HFF-Myc (cell line): ENCODE data around the gene HPCAL1.

Experiments used
- DNase-seq: peaks from one replicate; pipeline ENCODE4 v3.0.0-alpha.2; 2011; ENCODE audit warnings: low read depth; ENCODE audit errors: extremely low read depth
- H3K4me3 ChIP-seq: replicated peaks from 2 replicates; pipeline ENCODE4 v1.5.1; 2011; ENCODE audit warnings: low read depth, mild to moderate bottlenecking, control low read depth, low read length
- TF ChIP-seq, protein P1 (sequence below): IDR thresholded peaks from 2 replicates; pipeline ENCODE4 v1.5.1; 2012; ENCODE audit warnings: mild to moderate bottlenecking, low read depth, low read length, control low read depth; ENCODE audit errors: missing control alignments

HPCAL1 gene

DNA sequence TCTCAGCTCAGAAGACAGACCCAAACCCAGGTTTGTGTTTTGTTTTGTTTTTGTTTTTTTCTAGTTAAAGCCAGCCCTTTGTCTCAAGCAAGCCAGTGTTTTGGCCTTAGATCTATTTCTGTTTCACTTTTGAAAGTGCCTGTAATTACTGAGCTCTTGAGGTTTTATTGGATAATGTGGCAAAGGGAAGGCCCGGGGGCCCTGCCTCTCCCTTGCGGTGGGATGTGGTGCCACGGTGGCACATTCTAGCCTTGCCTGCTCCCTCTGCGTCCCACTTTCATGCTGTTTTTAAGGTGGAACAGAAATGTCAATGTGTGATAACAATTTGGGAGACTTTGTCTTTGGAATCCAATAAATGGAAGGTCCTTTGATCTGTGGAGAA lies 2.5 kb downstream of the HPCAL1 start:
- TF ChIP-seq, protein P1, sequence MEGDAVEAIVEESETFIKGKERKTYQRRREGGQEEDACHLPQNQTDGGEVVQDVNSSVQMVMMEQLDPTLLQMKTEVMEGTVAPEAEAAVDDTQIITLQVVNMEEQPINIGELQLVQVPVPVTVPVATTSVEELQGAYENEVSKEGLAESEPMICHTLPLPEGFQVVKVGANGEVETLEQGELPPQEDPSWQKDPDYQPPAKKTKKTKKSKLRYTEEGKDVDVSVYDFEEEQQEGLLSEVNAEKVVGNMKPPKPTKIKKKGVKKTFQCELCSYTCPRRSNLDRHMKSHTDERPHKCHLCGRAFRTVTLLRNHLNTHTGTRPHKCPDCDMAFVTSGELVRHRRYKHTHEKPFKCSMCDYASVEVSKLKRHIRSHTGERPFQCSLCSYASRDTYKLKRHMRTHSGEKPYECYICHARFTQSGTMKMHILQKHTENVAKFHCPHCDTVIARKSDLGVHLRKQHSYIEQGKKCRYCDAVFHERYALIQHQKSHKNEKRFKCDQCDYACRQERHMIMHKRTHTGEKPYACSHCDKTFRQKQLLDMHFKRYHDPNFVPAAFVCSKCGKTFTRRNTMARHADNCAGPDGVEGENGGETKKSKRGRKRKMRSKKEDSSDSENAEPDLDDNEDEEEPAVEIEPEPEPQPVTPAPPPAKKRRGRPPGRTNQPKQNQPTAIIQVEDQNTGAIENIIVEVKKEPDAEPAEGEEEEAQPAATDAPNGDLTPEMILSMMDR: no peak
- no peak for DNase-seq
- H3K4me3 ChIP-seq: peak overlapping the region; percentile 94

DNA sequence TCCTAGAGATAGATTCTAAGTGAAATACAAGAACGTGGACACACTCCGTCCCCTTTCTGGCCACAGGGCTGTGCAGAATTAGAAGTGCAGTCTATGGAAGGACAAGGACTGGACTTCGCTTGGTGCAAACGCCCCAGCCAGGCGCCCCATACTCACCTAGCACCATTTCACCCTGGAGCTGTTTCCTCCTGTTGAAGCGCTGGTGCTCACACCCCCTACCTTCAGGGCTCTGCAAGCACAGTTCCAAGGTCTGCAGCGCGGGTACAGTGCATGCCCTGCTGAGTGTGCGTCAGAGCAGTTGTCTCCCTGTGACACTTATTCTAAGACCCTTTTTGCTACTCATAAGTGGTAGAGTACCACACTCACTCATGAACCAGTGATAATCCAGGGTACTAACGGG lies 3.0 kb downstream of the HPCAL1 start:
- TF ChIP-seq, protein P1: peak; percentile 22
- H3K4me3 ChIP-seq: peak overlapping the region; percentile 94
- no peak for DNase-seq

DNA sequence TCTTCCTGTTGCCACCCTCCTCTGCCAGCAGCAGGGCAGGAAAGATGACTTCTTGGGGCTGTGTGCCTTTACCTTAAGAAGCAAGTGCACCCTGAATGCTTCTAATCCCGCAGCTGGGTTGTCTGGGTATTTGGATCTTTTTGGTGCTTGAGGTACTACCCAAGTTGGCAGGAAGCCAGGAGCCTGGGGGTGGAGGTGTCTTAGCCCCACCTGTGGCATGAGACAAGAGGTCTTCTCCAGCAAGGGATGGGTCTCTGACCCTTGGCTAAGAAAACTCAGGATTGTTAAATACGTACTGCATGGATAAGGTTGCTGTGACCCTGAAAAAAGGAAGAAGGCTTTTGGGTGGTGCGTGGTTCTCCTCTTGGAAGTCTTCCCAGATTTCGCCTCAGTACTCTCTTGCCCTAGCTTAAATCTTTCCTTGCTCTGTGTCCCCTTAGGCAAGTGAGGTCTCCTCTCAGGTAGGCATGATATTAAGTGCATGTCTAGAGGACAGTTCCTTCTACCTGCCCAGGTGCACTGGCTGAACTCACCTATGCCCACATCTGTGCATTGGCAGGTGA lies 4.3 kb downstream of the HPCAL1 start:
- TF ChIP-seq, protein P1: no peak
- DNase-seq: no peak
- no peak overlapping the region for H3K4me3 ChIP-seq

DNA sequence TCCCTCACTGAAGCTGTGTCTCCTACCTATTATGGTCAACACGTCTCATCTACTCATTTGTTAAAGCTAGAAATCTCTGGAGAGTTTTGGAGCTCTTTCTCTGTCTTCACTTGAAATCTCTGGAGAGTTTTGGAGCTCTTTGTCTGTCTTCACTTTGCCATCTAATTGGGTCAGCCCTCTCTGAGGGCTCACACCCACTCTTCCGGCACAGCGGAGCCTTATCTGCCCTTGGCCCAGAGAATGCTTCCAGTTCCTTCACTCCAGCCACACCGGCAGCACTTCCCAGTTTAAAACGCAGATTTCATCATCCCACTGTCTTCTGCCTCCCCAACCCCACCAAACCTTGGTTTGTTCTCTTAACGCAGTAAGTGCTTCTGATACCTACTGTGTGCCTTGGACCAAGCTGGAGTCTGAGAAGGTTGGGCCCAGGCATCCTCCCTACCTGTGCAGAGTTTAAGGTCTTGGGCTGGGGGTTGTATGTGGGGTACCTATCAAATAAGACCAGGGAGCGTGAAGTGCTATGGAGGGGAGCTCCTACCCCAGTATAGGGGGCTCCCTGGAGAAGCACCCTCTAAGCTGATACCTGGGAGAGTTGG lies 5.0 kb downstream of the HPCAL1 start:
- no peak overlapping the region for H3K4me3 ChIP-seq
- DNase-seq: no peak
- TF ChIP-seq, protein P1: no peak

DNA sequence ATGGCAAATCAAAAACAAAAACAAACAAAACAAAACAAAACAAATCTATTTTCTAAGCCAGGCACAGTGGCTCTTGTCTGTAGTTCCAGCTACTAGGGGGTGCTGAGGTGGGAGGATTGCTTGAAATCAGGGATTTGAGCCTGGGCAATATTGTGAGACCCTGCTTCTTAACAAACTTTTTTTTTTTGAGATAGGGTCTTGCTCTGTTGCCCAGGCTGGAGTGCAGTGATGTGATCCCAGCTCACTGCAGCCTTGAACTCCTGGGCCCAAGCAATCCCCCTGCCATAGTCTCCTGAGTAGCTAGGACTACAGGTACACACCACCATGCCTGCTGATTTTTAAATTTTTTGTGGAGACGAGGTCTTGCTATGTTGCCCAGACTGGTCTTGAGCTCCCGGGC lies 6.2 kb downstream of the HPCAL1 start:
- TF ChIP-seq, protein P1: no peak
- H3K4me3 ChIP-seq: no peak overlapping the region
- no peak for DNase-seq

DNA sequence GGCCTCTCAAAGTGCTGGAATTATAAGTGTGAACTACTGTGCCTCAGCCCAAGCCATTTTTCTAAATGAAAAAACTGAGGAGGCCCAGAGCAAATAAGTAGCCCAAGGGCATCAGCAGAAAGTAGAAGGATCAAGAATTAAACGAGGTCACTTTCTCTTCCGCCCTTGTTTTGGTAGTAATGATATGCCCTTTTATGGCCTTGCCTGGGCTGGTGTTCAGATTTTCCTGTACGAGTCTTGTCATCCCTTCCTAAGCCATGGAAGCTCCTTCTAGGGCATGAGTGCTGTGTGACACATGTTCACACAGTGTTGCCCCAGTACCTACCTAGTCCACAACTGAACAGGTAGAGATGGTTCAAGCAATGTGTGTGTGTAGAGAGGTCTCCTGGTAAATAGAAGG lies 6.6 kb downstream of the HPCAL1 start:
- TF ChIP-seq, protein P1: no peak
- no peak for DNase-seq
- H3K4me3 ChIP-seq: no peak overlapping the region

DNA sequence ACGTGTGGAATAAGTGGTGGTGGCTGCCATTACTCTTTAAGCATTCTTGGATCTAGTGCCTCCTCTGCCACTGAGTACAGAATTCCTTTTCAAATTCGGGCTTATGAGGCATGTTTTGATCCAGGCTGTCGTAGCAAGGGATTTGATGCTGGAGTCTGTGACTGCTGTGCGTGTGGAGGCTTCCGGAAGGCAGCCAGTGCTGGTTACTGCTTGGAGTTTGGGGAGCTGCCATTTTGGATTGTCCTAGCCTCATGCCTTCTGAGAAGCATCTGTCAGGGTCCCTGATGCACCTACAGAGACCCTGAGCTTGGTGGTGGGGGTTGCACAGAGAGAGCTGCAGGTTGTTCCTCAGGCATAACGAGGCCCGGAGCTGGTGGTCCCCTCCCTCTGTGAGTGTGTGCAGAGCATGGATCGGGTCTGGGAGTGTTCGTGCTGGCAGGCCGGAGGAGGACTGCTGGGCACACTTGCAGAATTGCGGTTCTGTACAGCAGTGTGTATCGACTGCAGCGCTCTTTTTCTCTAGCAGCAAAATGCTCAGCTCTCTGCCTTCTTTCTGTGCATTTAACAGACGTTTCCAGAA lies 7.7 kb downstream of the HPCAL1 start:
- DNase-seq: no peak

More for the DNA sequence above, 7.7 kb downstream of the HPCAL1 start:
- H3K4me3 ChIP-seq: no peak overlapping the region
- TF ChIP-seq, protein P1: no peak
